Measurements from ENCODE around the gene CETN1. TPM values are rescaled to one million over a fixed set of nuclear protein-coding genes. Genes with fewer than 3 reads are reported as not detected.

The CETN1 gene
- total RNA-seq, 1 experiment from 2014 or later: not detected

GRCh38 chr18:621291-622043 is 41.3 kb downstream of the CETN1 start (continued):
- TF ChIP-seq ZNF281 (CRISPR knock-in tag; IDR thresholded peaks at IDR 0.05) (no peak), ETV6 (CRISPR knock-in tag; IDR thresholded peaks at IDR 0.05) (no peak), NFATC4 (CRISPR knock-in tag; IDR thresholded peaks at IDR 0.05) (no peak), JAZF1 (CRISPR knock-in tag; IDR thresholded peaks at IDR 0.05) (no peak)
- TF ChIP-seq, protein P1, sequence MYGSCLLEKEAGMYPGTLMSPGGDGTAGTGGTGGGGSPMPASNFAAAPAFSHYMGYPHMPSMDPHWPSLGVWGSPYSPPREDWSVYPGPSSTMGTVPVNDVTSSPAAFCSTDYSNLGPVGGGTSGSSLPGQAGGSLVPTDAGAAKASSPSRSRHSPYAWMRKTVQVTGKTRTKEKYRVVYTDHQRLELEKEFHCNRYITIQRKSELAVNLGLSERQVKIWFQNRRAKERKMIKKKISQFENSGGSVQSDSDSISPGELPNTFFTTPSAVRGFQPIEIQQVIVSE (CRISPR knock-in tag; IDR thresholded peaks at IDR 0.05; ENCODE audit: borderline replicate concordance): no peak
- TF ChIP-seq, protein P2, sequence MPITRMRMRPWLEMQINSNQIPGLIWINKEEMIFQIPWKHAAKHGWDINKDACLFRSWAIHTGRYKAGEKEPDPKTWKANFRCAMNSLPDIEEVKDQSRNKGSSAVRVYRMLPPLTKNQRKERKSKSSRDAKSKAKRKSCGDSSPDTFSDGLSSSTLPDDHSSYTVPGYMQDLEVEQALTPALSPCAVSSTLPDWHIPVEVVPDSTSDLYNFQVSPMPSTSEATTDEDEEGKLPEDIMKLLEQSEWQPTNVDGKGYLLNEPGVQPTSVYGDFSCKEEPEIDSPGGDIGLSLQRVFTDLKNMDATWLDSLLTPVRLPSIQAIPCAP (CRISPR knock-in tag; IDR thresholded peaks at IDR 0.05): no peak

DNA sequence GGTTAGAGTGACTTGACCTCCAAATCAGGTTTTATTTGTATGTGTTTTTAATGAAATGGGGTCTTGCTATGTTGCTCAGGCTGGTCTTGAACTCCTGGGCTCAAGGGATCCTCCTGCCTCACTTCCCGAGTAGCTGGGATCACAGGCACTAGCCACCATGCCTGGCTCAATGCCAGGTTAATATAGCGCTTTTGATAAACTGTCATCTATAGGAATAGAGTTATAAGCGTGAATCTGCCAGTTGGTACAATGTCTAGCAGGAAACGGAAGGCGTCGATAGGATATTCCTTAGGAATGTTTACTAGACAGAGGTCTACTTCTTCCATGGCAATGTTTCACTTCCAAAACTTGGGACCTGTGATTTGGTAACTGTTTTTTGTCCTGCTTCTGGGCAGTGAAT is 42.1 kb downstream of the CETN1 start:
- Mint-ChIP-seq H3K4me3 (no peak overlapping the region), H3K27me3 (ENCODE audit: low read depth) (no peaks in the 10 kb centered on the region), H3K36me3 (no peaks in the 10 kb centered on the region), H3K9me3 (no peaks in the 10 kb centered on the region), H3K27ac (no peak overlapping the region), H3K4me1 (peaks cover 9% of the 10 kb centered on the region)
- CTCF ChIA-PET: no interaction called here
- POLR2A ChIA-PET: no interaction called here
- DNase-seq (ENCODE audit: low spot score) (no peak), ATAC-seq (no peak)
- TF ChIP-seq NR1H2 (CRISPR knock-in tag; IDR thresholded peaks at IDR 0.05): no peak
- TF ChIP-seq GABPB1 (CRISPR knock-in tag; IDR thresholded peaks at IDR 0.05): no peak
- TF ChIP-seq JUN (CRISPR knock-in tag; IDR thresholded peaks at IDR 0.05): no peak
- TF ChIP-seq SMAD4 (CRISPR knock-in tag; IDR thresholded peaks at IDR 0.05): no peak
- TF ChIP-seq ZNF219 (CRISPR knock-in tag; IDR thresholded peaks at IDR 0.05; ENCODE audit: borderline replicate concordance): no peak
- no peak for TF ChIP-seq PREB (CRISPR knock-in tag; IDR thresholded peaks at IDR 0.05; ENCODE audit: borderline replicate concordance)
- no peak for TF ChIP-seq ZNF532 (CRISPR knock-in tag; IDR thresholded peaks at IDR 0.05; ENCODE audit: borderline replicate concordance)
- no peak for TF ChIP-seq AR (CRISPR knock-in tag; IDR thresholded peaks at IDR 0.05)
- TF ChIP-seq OVOL2 (CRISPR knock-in tag; IDR thresholded peaks at IDR 0.05; ENCODE audit: borderline replicate concordance): no peak
- no peak for TF ChIP-seq FOXJ3 (CRISPR knock-in tag; IDR thresholded peaks at IDR 0.05; ENCODE audit: borderline replicate concordance)
- TF ChIP-seq SOX15 (CRISPR knock-in tag; IDR thresholded peaks at IDR 0.05): no peak
- TF ChIP-seq MXD4 (CRISPR knock-in tag; IDR thresholded peaks at IDR 0.05; ENCODE audit: borderline replicate concordance): no peak
- TF ChIP-seq GRHL2 (CRISPR knock-in tag; IDR thresholded peaks at IDR 0.05; ENCODE audit: insufficient replicate concordance, severe bottlenecking): no peak
- no peak for TF ChIP-seq ZNF416 (CRISPR knock-in tag; IDR thresholded peaks at IDR 0.05)
- no peak for TF ChIP-seq FOXK1 (CRISPR knock-in tag; IDR thresholded peaks at IDR 0.05)
- TF ChIP-seq, protein P3, sequence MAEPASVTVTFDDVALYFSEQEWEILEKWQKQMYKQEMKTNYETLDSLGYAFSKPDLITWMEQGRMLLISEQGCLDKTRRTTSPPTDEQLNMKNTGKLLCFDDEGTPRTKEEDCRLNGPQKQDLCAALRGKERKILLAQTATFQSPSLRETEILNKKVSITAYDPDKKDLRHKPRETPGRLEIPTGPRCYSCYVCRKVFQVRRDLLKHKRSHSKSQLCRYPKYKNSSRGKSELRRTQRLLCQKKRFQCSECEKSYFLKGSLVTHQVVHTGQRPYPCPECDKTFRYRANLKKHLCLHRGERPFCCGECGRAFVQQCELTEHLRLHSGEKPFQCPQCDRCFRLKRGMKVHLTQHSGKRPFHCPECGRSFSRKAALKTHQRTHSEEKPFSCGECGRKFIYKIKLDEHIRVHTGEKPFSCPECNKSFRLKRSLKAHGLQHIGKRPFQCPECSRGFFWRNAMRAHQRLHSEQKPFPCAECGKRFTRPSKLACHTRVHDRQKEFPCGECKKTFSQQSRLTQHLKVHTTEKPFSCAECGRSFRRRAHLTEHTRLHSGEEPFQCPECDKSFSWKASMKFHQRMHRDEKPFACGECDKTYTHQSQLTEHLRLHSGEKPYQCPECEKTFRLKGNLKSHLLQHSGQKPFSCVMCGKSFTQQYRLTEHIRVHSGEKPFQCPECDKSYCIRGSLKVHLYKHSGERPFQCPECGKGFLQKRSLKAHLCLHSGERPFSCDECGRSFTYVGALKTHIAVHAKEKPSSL (CRISPR knock-in tag; conservative IDR thresholded peaks at IDR 0.05): no peak

Measured in WTC11 (cell line).